ENCODE data around the gene DGCR2.
"Not testable (repeated sequence)": the region's sequence is repeated elsewhere in the genome, so short reads cannot be mapped to it uniquely, and the experiment has no call there.

DGCR2 gene

DNA sequence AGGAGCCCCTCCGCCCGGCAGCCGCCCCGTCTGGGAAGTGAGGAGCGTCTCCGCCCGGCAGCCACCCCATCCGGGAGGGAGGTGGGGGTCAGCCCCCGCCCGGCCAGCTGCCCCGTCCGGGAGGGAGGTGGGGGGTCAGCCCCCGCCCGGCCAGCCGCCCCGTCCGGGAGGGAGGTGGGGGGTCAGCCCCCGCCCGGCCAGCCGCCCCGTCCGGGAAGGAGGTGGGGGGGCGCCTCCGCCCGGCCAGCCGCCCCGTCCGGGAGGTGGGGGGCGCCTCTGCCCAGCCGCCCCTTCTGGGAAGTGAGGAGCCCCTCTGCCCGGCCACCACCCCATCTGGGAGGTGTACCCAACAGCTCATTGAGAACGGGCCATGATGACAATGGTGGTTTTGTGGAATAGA is 37.6 kb downstream of the DGCR2 start:
- H3K4me3 ChIP-seq (ENCODE audit: low read depth in 1 of 5, low read length in 5 of 5); H3K9me3 ChIP-seq (ENCODE audit: control insufficient read depth in 5 of 5, low read length in 5 of 5); H3K9ac ChIP-seq (ENCODE audit: low read length in 5 of 5); H3K27ac ChIP-seq (ENCODE audit: low read depth, low read length); H3K27me3 ChIP-seq (ENCODE audit: control insufficient read depth in 5 of 5, insufficient read depth in 4 of 5, low read length in 5 of 5): not testable (repeated sequence)
- Histone ChIP-seq H3K4me1 (ENCODE audit: control insufficient read depth in 5 of 5, insufficient read depth in 5 of 5, low read length in 5 of 5) (peaks cover 5 to 22% (median 13%) of the 10 kb centered on the region in 5 donors), H3K36me3 (ENCODE audit: control insufficient read depth in 5 of 5, insufficient read depth in 5 of 5, low read length in 5 of 5) (peaks cover 9 to 31% (median 26%) of the 10 kb centered on the region in 5 donors)

- not testable (repeated sequence) for H3K27ac ChIP-seq (ENCODE audit: low read depth, low read length); H3K27me3 ChIP-seq (ENCODE audit: control insufficient read depth in 5 of 5, insufficient read depth in 4 of 5, low read length in 5 of 5); H3K9me3 ChIP-seq (ENCODE audit: control insufficient read depth in 5 of 5, low read length in 5 of 5); H3K9ac ChIP-seq (ENCODE audit: low read length in 5 of 5); H3K4me3 ChIP-seq (ENCODE audit: low read depth in 1 of 5, low read length in 5 of 5)
- peaks cover 5 to 22% (median 13%) of the 10 kb centered on the region in 5 donors for H3K4me1 ChIP-seq (ENCODE audit: control insufficient read depth in 5 of 5, insufficient read depth in 5 of 5, low read length in 5 of 5)
- H3K36me3 ChIP-seq (ENCODE audit: control insufficient read depth in 5 of 5, insufficient read depth in 5 of 5, low read length in 5 of 5), result peaks cover 9 to 31% (median 24%) of the 10 kb centered on the region in 5 donors
These were observed 38.1 kb downstream of the DGCR2 start for GRCh38 chr22:19084126-19084525.

GRCh38 chr22:19082793-19083192 is 39.4 kb downstream of the DGCR2 start:
- Histone ChIP-seq H3K27ac (ENCODE audit: low read depth, low read length) (no peak overlapping the region), H3K27me3 (ENCODE audit: control insufficient read depth in 5 of 5, insufficient read depth in 4 of 5, low read length in 5 of 5) (no peaks in the 10 kb centered on the region), H3K4me3 (ENCODE audit: low read depth in 1 of 5, low read length in 5 of 5) (no peak overlapping the region), H3K4me1 (ENCODE audit: control insufficient read depth in 5 of 5, insufficient read depth in 5 of 5, low read length in 5 of 5) (peaks cover 5 to 22% (median 13%) of the 10 kb centered on the region in 5 donors), H3K9me3 (ENCODE audit: control insufficient read depth in 5 of 5, low read length in 5 of 5) (no peaks in the 10 kb centered on the region), H3K9ac (ENCODE audit: low read length in 5 of 5) (no peak overlapping the region), H3K36me3 (ENCODE audit: control insufficient read depth in 5 of 5, insufficient read depth in 5 of 5, low read length in 5 of 5) (peaks cover 0 to 18% (median 13%) of the 10 kb centered on the region in 5 donors)

DNA sequence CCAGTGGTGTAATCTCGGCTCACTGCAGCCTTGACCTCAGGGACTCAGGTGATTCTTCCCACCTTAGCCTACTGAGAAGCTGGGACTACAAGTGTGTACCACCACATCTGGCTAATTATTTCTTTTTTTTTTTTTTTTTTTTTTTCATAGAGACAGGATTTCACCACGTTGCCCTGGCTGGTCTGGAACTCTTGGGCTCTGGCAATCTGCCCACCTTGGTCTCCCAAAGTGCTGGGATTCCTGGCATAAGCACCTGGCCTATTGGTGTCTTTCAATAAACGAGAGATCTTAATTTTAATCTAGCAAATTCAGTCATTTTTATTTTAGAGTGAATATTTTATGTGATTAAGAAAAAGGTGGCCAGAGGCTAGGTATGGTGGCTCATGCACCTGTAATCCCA is 40.1 kb downstream of the DGCR2 start:
- H3K27ac ChIP-seq (ENCODE audit: low read depth, low read length), result no peak overlapping the region
- peaks cover 0 to 17% (median 11%) of the 10 kb centered on the region in 5 donors for H3K36me3 ChIP-seq (ENCODE audit: control insufficient read depth in 5 of 5, insufficient read depth in 5 of 5, low read length in 5 of 5)
- peaks cover 5 to 22% (median 13%) of the 10 kb centered on the region in 5 donors for H3K4me1 ChIP-seq (ENCODE audit: control insufficient read depth in 5 of 5, insufficient read depth in 5 of 5, low read length in 5 of 5)
- no peak overlapping the region for H3K4me3 ChIP-seq (ENCODE audit: low read depth in 1 of 5, low read length in 5 of 5)
- H3K9me3 ChIP-seq (ENCODE audit: control insufficient read depth in 5 of 5, low read length in 5 of 5), result no peaks in the 10 kb centered on the region
- H3K9ac ChIP-seq (ENCODE audit: low read length in 5 of 5), result no peak overlapping the region
- H3K27me3 ChIP-seq (ENCODE audit: control insufficient read depth in 5 of 5, insufficient read depth in 4 of 5, low read length in 5 of 5), result no peaks in the 10 kb centered on the region

- no peak overlapping the region for H3K27ac ChIP-seq (ENCODE audit: low read depth, low read length)
- no peaks in the 10 kb centered on the region for H3K27me3 ChIP-seq (ENCODE audit: control insufficient read depth in 5 of 5, insufficient read depth in 4 of 5, low read length in 5 of 5)
- no peaks in the 10 kb centered on the region for H3K9me3 ChIP-seq (ENCODE audit: control insufficient read depth in 5 of 5, low read length in 5 of 5)
- no peak overlapping the region for H3K4me3 ChIP-seq (ENCODE audit: low read depth in 1 of 5, low read length in 5 of 5)
- peaks cover 5 to 22% (median 10%) of the 10 kb centered on the region in 5 donors for H3K4me1 ChIP-seq (ENCODE audit: control insufficient read depth in 5 of 5, insufficient read depth in 5 of 5, low read length in 5 of 5)
- peaks cover 0 to 17% (median 11%) of the 10 kb centered on the region in 5 donors for H3K36me3 ChIP-seq (ENCODE audit: control insufficient read depth in 5 of 5, insufficient read depth in 5 of 5, low read length in 5 of 5)
- no peak overlapping the region for H3K9ac ChIP-seq (ENCODE audit: low read length in 5 of 5)
These were observed 40.9 kb downstream of the DGCR2 start for GRCh38 chr22:19081351-19081750.

- Histone ChIP-seq H3K36me3 (ENCODE audit: control insufficient read depth in 5 of 5, insufficient read depth in 5 of 5, low read length in 5 of 5) (peaks cover 0 to 17% (median 11%) of the 10 kb centered on the region in 5 donors), H3K27ac (ENCODE audit: low read depth, low read length) (no peak overlapping the region), H3K27me3 (ENCODE audit: control insufficient read depth in 5 of 5, insufficient read depth in 4 of 5, low read length in 5 of 5) (no peaks in the 10 kb centered on the region), H3K9me3 (ENCODE audit: control insufficient read depth in 5 of 5, low read length in 5 of 5) (no peaks in the 10 kb centered on the region), H3K4me3 (ENCODE audit: low read depth in 1 of 5, low read length in 5 of 5) (no peak overlapping the region), H3K4me1 (ENCODE audit: control insufficient read depth in 5 of 5, insufficient read depth in 5 of 5, low read length in 5 of 5) (peaks cover 5 to 22% (median 9%) of the 10 kb centered on the region in 5 donors), H3K9ac (ENCODE audit: low read length in 5 of 5) (no peak overlapping the region)
These were observed 41.4 kb downstream of the DGCR2 start for GRCh38 chr22:19080853-19081252.

- Histone ChIP-seq H3K4me3 (ENCODE audit: low read depth in 1 of 5, low read length in 5 of 5) (no peak overlapping the region), H3K36me3 (ENCODE audit: control insufficient read depth in 5 of 5, insufficient read depth in 5 of 5, low read length in 5 of 5) (peaks cover 0 to 17% (median 11%) of the 10 kb centered on the region in 5 donors), H3K27me3 (ENCODE audit: control insufficient read depth in 5 of 5, insufficient read depth in 4 of 5, low read length in 5 of 5) (no peaks in the 10 kb centered on the region), H3K9me3 (ENCODE audit: control insufficient read depth in 5 of 5, low read length in 5 of 5) (no peaks in the 10 kb centered on the region), H3K27ac (ENCODE audit: low read depth, low read length) (no peak overlapping the region), H3K4me1 (ENCODE audit: control insufficient read depth in 5 of 5, insufficient read depth in 5 of 5, low read length in 5 of 5) (peaks cover 0 to 13% (median 0%) of the 10 kb centered on the region in 5 donors), H3K9ac (ENCODE audit: low read length in 5 of 5) (no peak overlapping the region)
These were observed 42.5 kb downstream of the DGCR2 start for GRCh38 chr22:19079691-19080090.

DNA sequence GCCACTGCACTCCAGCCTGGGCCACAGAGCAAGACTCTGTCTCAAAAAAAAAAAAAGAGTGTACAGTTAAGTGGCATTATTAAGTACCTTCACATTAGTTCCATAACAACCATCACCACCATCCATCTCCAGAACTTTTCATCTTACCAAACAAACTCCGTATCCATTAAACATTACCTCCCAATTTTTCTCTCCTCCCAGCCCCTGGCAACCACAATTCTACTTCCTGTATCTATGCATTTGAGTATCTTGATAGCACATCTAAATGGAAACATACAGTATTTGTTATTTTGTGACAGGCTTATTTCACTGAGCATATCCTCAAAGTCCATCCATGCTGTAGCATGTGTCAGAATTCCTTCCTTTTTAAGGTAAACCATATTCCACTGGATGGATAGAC is 46.8 kb downstream of the DGCR2 start:
- H3K9ac ChIP-seq (ENCODE audit: low read length in 5 of 5), result no peak overlapping the region
- H3K4me1 ChIP-seq (ENCODE audit: control insufficient read depth in 5 of 5, insufficient read depth in 5 of 5, low read length in 5 of 5), result no peaks in the 10 kb centered on the region
- H3K4me3 ChIP-seq (ENCODE audit: low read depth in 1 of 5, low read length in 5 of 5), result no peak overlapping the region
- H3K36me3 ChIP-seq (ENCODE audit: control insufficient read depth in 5 of 5, insufficient read depth in 5 of 5, low read length in 5 of 5), result peaks cover 0 to 17% (median 13%) of the 10 kb centered on the region in 5 donors
- H3K27ac ChIP-seq (ENCODE audit: low read depth, low read length), result no peak overlapping the region
- no peaks in the 10 kb centered on the region for H3K9me3 ChIP-seq (ENCODE audit: control insufficient read depth in 5 of 5, low read length in 5 of 5)
- H3K27me3 ChIP-seq (ENCODE audit: control insufficient read depth in 5 of 5, insufficient read depth in 4 of 5, low read length in 5 of 5), result no peaks in the 10 kb centered on the region

DNA sequence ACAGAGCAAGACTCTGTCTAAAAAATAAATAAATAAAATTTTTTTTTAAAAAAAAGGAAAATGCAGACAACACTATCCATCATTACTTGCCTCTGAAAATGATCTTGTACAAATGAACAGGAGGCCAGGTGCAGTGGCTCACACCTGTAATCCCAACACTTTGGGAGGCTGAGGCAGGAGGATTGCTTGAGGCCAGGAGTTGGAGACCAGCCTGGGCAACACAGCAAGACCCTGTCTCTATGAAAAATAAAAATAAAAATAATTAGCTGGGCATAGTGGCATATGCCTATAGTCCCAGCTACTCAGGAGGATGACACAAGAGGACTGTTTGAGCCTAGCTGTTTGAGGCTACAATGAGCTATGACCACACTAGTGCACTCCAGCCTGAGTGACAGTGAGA is 49.4 kb downstream of the DGCR2 start:
- H3K4me1 ChIP-seq (ENCODE audit: control insufficient read depth in 5 of 5, insufficient read depth in 5 of 5, low read length in 5 of 5); H3K27me3 ChIP-seq (ENCODE audit: control insufficient read depth in 5 of 5, insufficient read depth in 4 of 5, low read length in 5 of 5); H3K9me3 ChIP-seq (ENCODE audit: control insufficient read depth in 5 of 5, low read length in 5 of 5); H3K27ac ChIP-seq (ENCODE audit: low read depth, low read length); H3K9ac ChIP-seq (ENCODE audit: low read length in 5 of 5); H3K4me3 ChIP-seq (ENCODE audit: low read depth in 1 of 5, low read length in 5 of 5): not testable (repeated sequence)
- peaks cover 0 to 25% (median 18%) of the 10 kb centered on the region in 5 donors for H3K36me3 ChIP-seq (ENCODE audit: control insufficient read depth in 5 of 5, insufficient read depth in 5 of 5, low read length in 5 of 5)

GRCh38 chr22:19070397-19071169 is 51.6 kb downstream of the DGCR2 start:
- Histone ChIP-seq H3K36me3 (ENCODE audit: control insufficient read depth in 5 of 5, insufficient read depth in 5 of 5, low read length in 5 of 5) (peaks cover 0 to 44% (median 35%) of the 10 kb centered on the region in 5 donors), H3K27ac (ENCODE audit: low read depth, low read length) (no peak overlapping the region), H3K9ac (ENCODE audit: low read length in 5 of 5) (no peak overlapping the region), H3K4me3 (ENCODE audit: low read depth in 1 of 5, low read length in 5 of 5) (no peak overlapping the region), H3K9me3 (ENCODE audit: control insufficient read depth in 5 of 5, low read length in 5 of 5) (no peaks in the 10 kb centered on the region), H3K4me1 (ENCODE audit: control insufficient read depth in 5 of 5, insufficient read depth in 5 of 5, low read length in 5 of 5) (peaks cover 0 to 9% (median 8%) of the 10 kb centered on the region in 5 donors), H3K27me3 (ENCODE audit: control insufficient read depth in 5 of 5, insufficient read depth in 4 of 5, low read length in 5 of 5) (no peaks in the 10 kb centered on the region)

Measured in subcutaneous abdominal adipose tissue (tissue), 5 donors.